HL-60 (cell line): ENCODE results near the gene FAM98B.

Source experiments
- DNase-seq, 2 experiments: peaks; one replicate each; pipeline ENCODE4 v3.0.0-alpha.2; 2010 to 2020; ENCODE audit warnings: low read depth in 1 of 2, low spot score in 1 of 2
- H3K27ac ChIP-seq: fragments of 250-450 bp; sonication (Bioruptor Pico); replicated peaks from 2 replicates; pipeline ENCODE4 v1.5.1; 2020; ENCODE audit warnings: mild to moderate bottlenecking, moderate library complexity
- H3K27me3 ChIP-seq: fragments of 250-450 bp; sonication (Bioruptor Pico); 2 replicates; pipeline ENCODE4 v1.5.1; 2021; ENCODE audit warnings: mild to moderate bottlenecking, moderate library complexity; ENCODE audit not compliant: insufficient read depth, poor library complexity, severe bottlenecking
- H3K4me3 ChIP-seq: replicated peaks from 2 replicates; pipeline ENCODE4 v1.5.1; 2011; ENCODE audit warnings: mild to moderate bottlenecking, control low read depth, low read length; ENCODE audit not compliant: insufficient read depth
- CTCF ChIP-seq: IDR thresholded peaks from one replicate; pipeline ENCODE4 v1.5.1; 2011; ENCODE audit warnings: low read length, control low read depth, inconsistent platforms; ENCODE audit not compliant: insufficient read depth
- GABPA ChIP-seq: IDR thresholded peaks from 2 replicates; pipeline ENCODE4 v1.6.1; 2012; ENCODE audit warnings: low read depth
- POLR2AphosphoS5 ChIP-seq: IDR thresholded peaks from 2 replicates; pipeline ENCODE4 v1.6.1; 2012; ENCODE audit warnings: low read depth
- REST ChIP-seq: IDR thresholded peaks from 2 replicates; pipeline ENCODE4 v1.6.1; 2012; ENCODE audit warnings: low read depth; ENCODE audit not compliant: insufficient replicate concordance
- SPI1 ChIP-seq: IDR thresholded peaks from 2 replicates; pipeline ENCODE4 v1.6.1; 2012; ENCODE audit warnings: low read depth, mild to moderate bottlenecking, borderline replicate concordance

The FAM98B gene

GRCh38 chr15:38499651-38500050 is 45.7 kb downstream of the FAM98B start:
- peak in 1 of 2 experiments; percentile 9 for DNase-seq

GRCh38 chr15:38503496-38503895 is 49.6 kb downstream of the FAM98B start:
- H3K4me3 ChIP-seq, result no peak overlapping the region
- no peaks in the 10 kb centered on the region for H3K27me3 ChIP-seq
- no peak for TF ChIP-seq POLR2AphosphoS5
- no peak for TF ChIP-seq GABPA
- no peak for TF ChIP-seq CTCF
- no peak for TF ChIP-seq REST
- no peak for TF ChIP-seq SPI1
- DNase-seq, result no peak
- no peak overlapping the region for H3K27ac ChIP-seq

More at GRCh38 chr15:38499651-38500050, 45.7 kb downstream of the FAM98B start:
- Histone ChIP-seq H3K27ac (no peak overlapping the region), H3K4me3 (no peak overlapping the region), H3K27me3 (no peaks in the 10 kb centered on the region)
- TF ChIP-seq POLR2AphosphoS5, result no peak
- TF ChIP-seq SPI1, result no peak
- TF ChIP-seq CTCF, result no peak
- no peak for TF ChIP-seq GABPA
- TF ChIP-seq REST, result no peak

- Histone ChIP-seq H3K27me3 (no peaks in the 10 kb centered on the region), H3K27ac (no peak overlapping the region), H3K4me3 (no peak overlapping the region)
- DNase-seq, result no peak
- TF ChIP-seq GABPA, result no peak
- no peak for TF ChIP-seq POLR2AphosphoS5
- no peak for TF ChIP-seq REST
- no peak for TF ChIP-seq SPI1
- no peak for TF ChIP-seq CTCF
Measured at GRCh38 chr15:38504680-38505467, 50.9 kb downstream of the FAM98B start.
